HepG2 (cell line): Measurements from ENCODE around the gene TUT4. TPM values are rescaled to one million over a fixed set of nuclear protein-coding genes. Genes with fewer than 3 reads are reported as not detected.

Source experiments
- ARID2 ChIP-seq: sonication (generic); formaldehyde crosslinking; IDR thresholded peaks from 2 replicates; pipeline ENCODE4 v1.8.1; 2022; ENCODE audit warnings: mild to moderate bottlenecking, missing genetic modification reagents, borderline replicate concordance
- ARNTL ChIP-seq: sonication (generic); formaldehyde crosslinking; IDR thresholded peaks from 2 replicates; pipeline ENCODE4 v1.4.0; 2020; ENCODE audit warnings: mild to moderate bottlenecking, missing genetic modification reagents
- CCAR2 ChIP-seq: fragments of 200-400 bp; formaldehyde crosslinking; optimal IDR thresholded peaks from 2 replicates; pipeline ENCODE3; 2018; ENCODE audit warnings: low read depth, mild to moderate bottlenecking, low read length, moderate library complexity
- ERF ChIP-seq: IDR thresholded peaks from 2 replicates; pipeline ENCODE4 v1.6.1; 2018; ENCODE audit warnings: missing biosample characterization, missing genetic modification reagents
- MBNL3 ChIP-seq: fragments of 250-450 bp; sonication (Bioruptor Pico); conservative IDR thresholded peaks from 2 replicates; pipeline ENCODE4 v1.8.0; 2022; ENCODE audit warnings: mild to moderate bottlenecking, inconsistent platforms
- NR2F2 ChIP-seq: IDR thresholded peaks from 2 replicates; pipeline ENCODE4 v1.6.1; 2012; ENCODE audit warnings: low read depth, inconsistent platforms, borderline replicate concordance
- RFXANK ChIP-seq: IDR thresholded peaks from 2 replicates; pipeline ENCODE4 v1.6.1; 2016
- SOX5 ChIP-seq: IDR thresholded peaks from 2 replicates; pipeline ENCODE4 v1.6.1; 2016; ENCODE audit warnings: borderline replicate concordance
- TAF15 ChIP-seq: fragments of 200-400 bp; formaldehyde crosslinking; IDR thresholded peaks from one replicate; pipeline ENCODE4 v1.6.1; 2018; ENCODE audit warnings: mild to moderate bottlenecking, low read depth, low read length; ENCODE audit not compliant: poor library complexity, severe bottlenecking
- WIZ ChIP-seq: sonication (generic); formaldehyde crosslinking; IDR thresholded peaks from 2 replicates; pipeline ENCODE4 v1.5.1; 2020; ENCODE audit warnings: mild to moderate bottlenecking, missing genetic modification reagents
- ZNF224 ChIP-seq: sonication (generic); formaldehyde crosslinking; IDR thresholded peaks from 2 replicates; pipeline ENCODE4 v1.5.0; 2020; ENCODE audit warnings: mild to moderate bottlenecking, missing genetic modification reagents
- ZNF318 ChIP-seq: sonication (generic); formaldehyde crosslinking; IDR thresholded peaks from 2 replicates; pipeline ENCODE4 v1.4.0; 2020; ENCODE audit warnings: mild to moderate bottlenecking, missing genetic modification reagents
- ZNF432 ChIP-seq: sonication (generic); formaldehyde crosslinking; IDR thresholded peaks from 2 replicates; pipeline ENCODE4 v1.5.0; 2020; ENCODE audit warnings: missing genetic modification reagents, mild to moderate bottlenecking, borderline replicate concordance
- ZNF777 ChIP-seq: sonication (generic); formaldehyde crosslinking; IDR thresholded peaks from 2 replicates; pipeline ENCODE4 v1.4.0; 2020; ENCODE audit warnings: missing genetic modification reagents
- ZNF879 ChIP-seq: sonication (generic); formaldehyde crosslinking; IDR thresholded peaks from 2 replicates; pipeline ENCODE4 v1.8.1; 2023; ENCODE audit warnings: missing genetic modification reagents
- polyA plus RNA-seq, 8 experiments: library from polyadenylated mRNA; depleted of rRNA in 3 of 8; stranded (reverse) in 7 of 8; unstranded in 1 of 8; fragments of >200 nt; fragmentation: Illumina TruSeq in 4 of 8; extraction: Trizol in 4 of 8; gene quantifications; 2 replicates each; pipeline versions ENCODE4 v1.2.1 to v1.2.3, GENCODE V29; 2011 to 2016; ENCODE audit warnings: low read depth in 4 of 8, missing spikeins in 1 of 8, mixed read lengths in 1 of 8; ENCODE audit not compliant: insufficient read depth in 1 of 8
- total RNA-seq, 5 experiments: library from RNA; depleted of rRNA; stranded (reverse); fragments of >200 nt; fragmentation: Illumina TruSeq; extraction: Trizol; gene quantifications; 2 replicates each; pipeline ENCODE4 v1.2.3, GENCODE V29; 2016; ENCODE audit warnings: low read depth in 1 of 5
- TF ChIP-seq, protein P1 (sequence below): sonication (generic); formaldehyde crosslinking; IDR thresholded peaks from 2 replicates; pipeline ENCODE4 v1.5.1; 2020; ENCODE audit warnings: mild to moderate bottlenecking, missing genetic modification reagents
- TF ChIP-seq, protein P2 (sequence below): sonication (generic); formaldehyde crosslinking; IDR thresholded peaks from 2 replicates; pipeline ENCODE4 v1.4.0; 2020; ENCODE audit warnings: missing genetic modification reagents
- TF ChIP-seq, protein P3 (sequence below): sonication (generic); formaldehyde crosslinking; IDR thresholded peaks from 2 replicates; pipeline ENCODE4 v1.4.0; 2020; ENCODE audit warnings: missing genetic modification reagents, borderline replicate concordance

Gene TUT4
- total and polyA plus RNA-seq, 2 of the 13 experiments (the other 11 are each of a cell fraction or from before 2014, with no cell fraction given): 44.7 to 53.5 TPM

GRCh38 chr1:52550447-52550846, 2.4 kb downstream of the TUT4 start (continued):
- TF ChIP-seq, protein P1, sequence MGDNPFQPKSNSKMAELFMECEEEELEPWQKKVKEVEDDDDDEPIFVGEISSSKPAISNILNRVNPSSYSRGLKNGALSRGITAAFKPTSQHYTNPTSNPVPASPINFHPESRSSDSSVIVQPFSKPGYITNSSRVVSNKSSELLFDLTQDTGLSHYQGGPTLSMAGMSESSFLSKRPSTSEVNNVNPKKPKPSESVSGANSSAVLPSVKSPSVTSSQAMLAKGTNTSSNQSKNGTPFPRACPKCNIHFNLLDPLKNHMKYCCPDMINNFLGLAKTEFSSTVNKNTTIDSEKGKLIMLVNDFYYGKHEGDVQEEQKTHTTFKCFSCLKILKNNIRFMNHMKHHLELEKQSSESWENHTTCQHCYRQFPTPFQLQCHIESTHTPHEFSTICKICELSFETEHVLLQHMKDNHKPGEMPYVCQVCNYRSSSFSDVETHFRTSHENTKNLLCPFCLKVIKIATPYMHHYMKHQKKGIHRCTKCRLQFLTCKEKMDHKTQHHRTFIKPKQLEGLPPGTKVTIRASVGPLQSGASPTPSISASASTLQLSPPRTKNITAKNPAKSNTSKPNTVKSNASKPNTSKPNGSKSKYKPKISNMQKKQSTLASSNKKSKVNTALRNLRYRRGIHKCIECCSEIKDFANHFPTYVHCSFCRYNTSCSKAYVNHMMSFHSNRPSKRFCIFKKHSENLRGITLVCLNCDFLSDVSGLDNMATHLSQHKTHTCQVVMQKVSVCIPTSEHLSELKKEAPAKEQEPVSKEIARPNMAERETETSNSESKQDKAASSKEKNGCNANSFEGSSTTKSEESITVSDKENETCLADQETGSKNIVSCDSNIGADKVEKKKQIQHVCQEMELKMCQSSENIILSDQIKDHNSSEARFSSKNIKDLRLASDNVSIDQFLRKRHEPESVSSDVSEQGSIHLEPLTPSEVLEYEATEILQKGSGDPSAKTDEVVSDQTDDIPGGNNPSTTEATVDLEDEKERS (CRISPR knock-in tag): no peak
- TF ChIP-seq ARID2 (CRISPR knock-in tag) (no peak), CCAR2 (no peak), ZNF777 (CRISPR knock-in tag) (no peak), SOX5 (CRISPR knock-in tag) (peak; percentile 28; the same call in 1 of the 2 replicates), MBNL3 (no peak), ZNF224 (CRISPR knock-in tag) (no peak), ZNF879 (CRISPR knock-in tag) (no peak), ZNF318 (CRISPR knock-in tag) (no peak), WIZ (CRISPR knock-in tag) (no peak), RFXANK (CRISPR knock-in tag) (no peak), ARNTL (CRISPR knock-in tag) (no peak), ERF (CRISPR knock-in tag) (no peak), ZNF432 (CRISPR knock-in tag) (no peak), TAF15 (no peak), NR2F2 (no peak)
- TF ChIP-seq, protein P2, sequence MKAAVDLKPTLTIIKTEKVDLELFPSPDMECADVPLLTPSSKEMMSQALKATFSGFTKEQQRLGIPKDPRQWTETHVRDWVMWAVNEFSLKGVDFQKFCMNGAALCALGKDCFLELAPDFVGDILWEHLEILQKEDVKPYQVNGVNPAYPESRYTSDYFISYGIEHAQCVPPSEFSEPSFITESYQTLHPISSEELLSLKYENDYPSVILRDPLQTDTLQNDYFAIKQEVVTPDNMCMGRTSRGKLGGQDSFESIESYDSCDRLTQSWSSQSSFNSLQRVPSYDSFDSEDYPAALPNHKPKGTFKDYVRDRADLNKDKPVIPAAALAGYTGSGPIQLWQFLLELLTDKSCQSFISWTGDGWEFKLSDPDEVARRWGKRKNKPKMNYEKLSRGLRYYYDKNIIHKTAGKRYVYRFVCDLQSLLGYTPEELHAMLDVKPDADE (CRISPR knock-in tag): no peak
- TF ChIP-seq, protein P3, sequence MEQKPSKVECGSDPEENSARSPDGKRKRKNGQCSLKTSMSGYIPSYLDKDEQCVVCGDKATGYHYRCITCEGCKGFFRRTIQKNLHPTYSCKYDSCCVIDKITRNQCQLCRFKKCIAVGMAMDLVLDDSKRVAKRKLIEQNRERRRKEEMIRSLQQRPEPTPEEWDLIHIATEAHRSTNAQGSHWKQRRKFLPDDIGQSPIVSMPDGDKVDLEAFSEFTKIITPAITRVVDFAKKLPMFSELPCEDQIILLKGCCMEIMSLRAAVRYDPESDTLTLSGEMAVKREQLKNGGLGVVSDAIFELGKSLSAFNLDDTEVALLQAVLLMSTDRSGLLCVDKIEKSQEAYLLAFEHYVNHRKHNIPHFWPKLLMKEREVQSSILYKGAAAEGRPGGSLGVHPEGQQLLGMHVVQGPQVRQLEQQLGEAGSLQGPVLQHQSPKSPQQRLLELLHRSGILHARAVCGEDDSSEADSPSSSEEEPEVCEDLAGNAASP (CRISPR knock-in tag): peak; percentile 67; the same call in 1 of the 2 replicates
